Left lung (tissue), 10 donors: ENCODE measurements around the gene OGFOD1. TPM values are rescaled to one million over a fixed set of nuclear protein-coding genes. Genes with fewer than 3 reads are reported as not detected.

ENCODE experiments used
- ATAC-seq: fragments of 200-7000 bp; cut with Tn5 transposase; one replicate; pipeline ENCODE4 v1.9.1; 2020; ENCODE audit warnings: moderate library complexity
- DNase-seq, 4 donors: peaks; one replicate each; pipeline ENCODE4 v3.0.0-alpha.2; 2013 to 2020
- H3K27ac ChIP-seq, 2 donors: fragments of 200-600 bp; sonication (generic) in 1 of 2; one replicate each; pipeline versions ENCODE4 v1.5.0 to v1.8.0; 2020 to 2021
- H3K27me3 ChIP-seq, 2 donors: fragments of 200-600 bp; sonication (generic) in 1 of 2; one replicate each; pipeline versions ENCODE4 v1.5.0 to v1.8.0; 2020 to 2021
- H3K36me3 ChIP-seq, 2 donors: fragments of 200-600 bp; sonication (generic) in 1 of 2; one replicate each; pipeline versions ENCODE4 v1.5.0 to v1.8.0; 2020 to 2021
- H3K4me1 ChIP-seq, 2 donors: fragments of 200-600 bp; one replicate each; pipeline ENCODE4 v1.8.0; 2021
- H3K4me3 ChIP-seq, 2 donors: fragments of 200-600 bp; sonication (generic) in 1 of 2; one replicate each; pipeline versions ENCODE4 v1.5.0 to v1.8.0; 2020 to 2021; ENCODE audit warnings: mild to moderate bottlenecking in 1 of 2
- H3K9me3 ChIP-seq, 2 donors: fragments of 200-600 bp; sonication (generic) in 1 of 2; one replicate each; pipeline versions ENCODE4 v1.5.0 to v1.8.0; 2020 to 2021
- CTCF ChIP-seq, 2 donors: fragments of 200-600 bp; sonication (generic) in 1 of 2; IDR thresholded peaks; one replicate each; pipeline versions ENCODE4 v1.5.0 to v1.8.0; 2021; ENCODE audit warnings: antibody characterized with exemption in 2 of 2
- intact Hi-C, 2 donors: fragments of 100-400 bp; cut with DNase I; formaldehyde crosslinking; loops; one replicate each; pipeline versions ENCODE4 v1.11.2 to v1.14.2; 2022
- polyA plus RNA-seq, 6 donors: library from polyadenylated mRNA; unstranded; fragments of 120-200 nt; gene quantifications; one replicate each; pipeline ENCODE4 v1.2.1, GENCODE V29; 2013; ENCODE audit not compliant: insufficient read length in 6 of 6
- total RNA-seq, 2 donors: library from RNA; stranded (reverse); fragmentation: NEBNext Ultra II Directional; extraction: Animal tissue kit (Norgen Biotek cat#: 25700); gene quantifications; one replicate each; pipeline ENCODE4 v1.2.1, GENCODE V29; 2021
- donor health status: DM: no; HTN: yes; CAD: no.
- donor health status: DM: no; HTN: no; CAD: no.

Gene OGFOD1
- total and polyA plus RNA-seq, 8 donors = 31.1 to 42.2 (median 35.1) TPM

- ATAC-seq (no peak), DNase-seq (no peak)
- Histone ChIP-seq H3K9me3 (no peaks in the 10 kb centered on the region), H3K27me3 (no peaks in the 10 kb centered on the region), H3K27ac (no peak overlapping the region), H3K4me1 (peaks cover 0 to 17% of the 10 kb centered on the region in 2 donors), H3K4me3 (no peak overlapping the region), H3K36me3 (peaks cover 0 to 19% of the 10 kb centered on the region in 2 donors)
- intact Hi-C loops = no loop called here
- no peak for TF ChIP-seq CTCF (IDR thresholded peaks at IDR 0.05)
These were observed 35.5 kb upstream of the OGFOD1 start for GRCh38 chr16:56415875-56416274.

DNA sequence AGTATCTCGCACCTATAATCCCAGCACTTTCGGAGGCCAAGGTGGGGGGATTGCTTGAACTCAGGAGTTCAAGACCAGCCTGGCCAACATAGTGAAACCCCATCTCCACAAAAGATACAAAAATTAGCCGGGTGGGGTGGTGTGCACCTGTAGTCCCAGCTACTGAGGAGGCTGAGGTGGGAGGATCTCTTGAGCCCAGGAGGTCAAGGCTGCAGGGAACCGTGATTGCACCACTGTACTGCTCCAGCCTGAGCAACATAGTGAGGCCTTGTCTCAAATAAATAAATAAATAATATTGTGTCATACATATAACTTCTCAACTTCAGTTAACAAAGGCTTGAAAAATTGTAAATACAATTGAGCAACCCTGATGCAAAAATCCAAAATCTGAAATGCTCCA, 34.2 kb upstream of the OGFOD1 start:
- no peak for TF ChIP-seq CTCF (IDR thresholded peaks at IDR 0.05)
- intact Hi-C loops = no loop called here
- no peak for ATAC-seq

DNA sequence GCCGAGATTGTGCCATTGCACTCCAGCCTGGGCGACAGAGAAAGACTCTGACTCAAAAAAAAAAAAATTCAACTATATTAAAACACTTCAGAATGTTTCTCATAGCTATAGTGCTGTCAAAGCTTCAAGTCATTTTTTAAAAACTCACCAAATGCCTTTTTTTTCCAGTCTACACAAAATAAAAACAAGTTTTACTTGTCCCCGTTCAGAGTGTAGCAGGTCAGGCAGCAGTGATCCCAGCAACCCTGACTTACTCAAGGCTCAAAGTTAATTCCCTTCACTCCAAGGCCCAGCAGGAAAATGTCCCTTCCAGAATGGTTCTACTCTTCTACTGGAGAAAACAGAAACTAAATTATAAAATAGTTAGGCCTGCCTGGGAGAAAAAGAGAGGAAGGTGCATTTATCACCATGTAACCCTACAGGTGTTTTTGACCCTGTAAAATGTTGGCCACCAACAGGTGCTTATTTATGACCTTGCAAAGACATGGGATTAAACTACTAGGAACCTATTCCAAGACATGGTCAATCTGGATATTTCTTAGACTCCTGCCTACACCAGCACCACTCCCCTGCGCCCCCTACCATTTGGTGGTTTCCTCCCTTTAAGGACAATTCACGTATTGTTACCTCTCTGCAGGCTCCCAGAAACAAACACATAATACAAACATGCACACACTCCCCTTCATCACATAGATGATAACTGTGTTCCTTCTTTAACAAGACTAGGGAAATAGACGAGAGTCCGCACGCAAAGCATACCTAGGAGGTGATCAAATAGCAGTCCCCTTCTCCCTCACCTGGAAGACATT, 31.4 kb upstream of the OGFOD1 start:
- intact Hi-C loops = no loop called here
- no peak for DNase-seq

More for the DNA sequence above, 34.2 kb upstream of the OGFOD1 start:
- no peaks in the 10 kb centered on the region for H3K27me3 ChIP-seq
- peaks cover 0 to 17% of the 10 kb centered on the region in 2 donors for H3K4me1 ChIP-seq
- DNase-seq = no peak
- H3K27ac ChIP-seq = no peak overlapping the region
- no peak overlapping the region for H3K4me3 ChIP-seq
- peaks cover 0 to 14% of the 10 kb centered on the region in 2 donors for H3K36me3 ChIP-seq
- no peaks in the 10 kb centered on the region for H3K9me3 ChIP-seq

GRCh38 chr16:56420613-56421012, 30.7 kb upstream of the OGFOD1 start:
- ATAC-seq (no peak), DNase-seq (no peak)
- no peaks in the 10 kb centered on the region for H3K36me3 ChIP-seq
- no peaks in the 10 kb centered on the region for H3K27me3 ChIP-seq
- intact Hi-C loops = no loop called here
- no peak for TF ChIP-seq CTCF (IDR thresholded peaks at IDR 0.05)
- H3K9me3 ChIP-seq = no peaks in the 10 kb centered on the region
- peaks cover 0 to 29% of the 10 kb centered on the region in 2 donors for H3K4me1 ChIP-seq
- H3K27ac ChIP-seq = no peak overlapping the region
- H3K4me3 ChIP-seq = no peak overlapping the region

More for the DNA sequence above, 31.4 kb upstream of the OGFOD1 start:
- ATAC-seq = no peak
- Histone ChIP-seq H3K9me3 (no peaks in the 10 kb centered on the region), H3K4me3 (no peak overlapping the region), H3K36me3 (no peaks in the 10 kb centered on the region), H3K4me1 (peaks cover 0 to 35% of the 10 kb centered on the region in 2 donors), H3K27me3 (no peaks in the 10 kb centered on the region), H3K27ac (no peak overlapping the region)
- TF ChIP-seq CTCF (IDR thresholded peaks at IDR 0.05) = no peak

DNA sequence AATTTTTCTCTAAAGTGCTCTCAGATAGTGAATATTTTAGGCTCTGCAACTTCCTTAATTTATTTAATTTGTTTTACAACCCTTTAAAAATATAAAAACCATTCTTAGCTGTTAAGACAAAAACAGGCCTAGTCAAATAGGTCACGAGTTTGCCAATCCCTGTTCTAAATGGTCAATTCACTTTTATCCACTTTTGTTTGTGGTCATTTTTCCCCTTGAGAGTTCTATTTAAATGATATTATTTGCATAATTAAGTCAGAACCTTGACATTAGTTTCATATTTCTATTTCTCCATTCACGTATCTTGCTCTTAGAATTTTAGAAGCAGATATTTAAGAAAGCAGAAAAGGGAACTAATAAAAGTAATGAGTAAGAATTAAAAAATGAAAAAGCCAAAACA, 30.0 kb upstream of the OGFOD1 start:
- no peak overlapping the region for H3K27ac ChIP-seq
- no peaks in the 10 kb centered on the region for H3K36me3 ChIP-seq
- no peak overlapping the region for H3K4me3 ChIP-seq
- no peaks in the 10 kb centered on the region for H3K9me3 ChIP-seq
- no peaks in the 10 kb centered on the region for H3K27me3 ChIP-seq
- intact Hi-C loops = no loop called here
- no peak for TF ChIP-seq CTCF (IDR thresholded peaks at IDR 0.05)
- peaks cover 0 to 27% of the 10 kb centered on the region in 2 donors for H3K4me1 ChIP-seq
- no peak for DNase-seq
- no peak for ATAC-seq
